Osteoblast (primary cell): ENCODE measurements around the gene CENPB. TPM values are rescaled to one million over a fixed set of nuclear protein-coding genes. Genes with fewer than 3 reads are reported as not detected.
A peak's percentile ranks its signal among the peaks of the same experiment; 100 is the strongest.

ENCODE experiments used
- DNase-seq: peaks from one replicate; pipeline ENCODE4 v3.0.0; 2011; ENCODE audit warnings: low spot score, mixed read lengths; ENCODE audit not compliant: insufficient read length; ENCODE audit errors: missing footprints
- H2AFZ ChIP-seq: 2 replicates; pipeline ENCODE4 v1.6.0; 2011; ENCODE audit warnings: mild to moderate bottlenecking, low read length
- H3K27ac ChIP-seq: 2 replicates; pipeline ENCODE4 v1.5.1; 2011; ENCODE audit warnings: mild to moderate bottlenecking, low read depth, low read length, moderate library complexity
- H3K27me3 ChIP-seq: 2 replicates; pipeline ENCODE4 v1.6.0; 2012; ENCODE audit warnings: mild to moderate bottlenecking, control low read depth, inconsistent platforms, low read length, moderate library complexity; ENCODE audit not compliant: insufficient read depth
- H3K36me3 ChIP-seq: 2 replicates; pipeline ENCODE4 v1.5.1; 2011; ENCODE audit warnings: mild to moderate bottlenecking, low read length, control low read depth, moderate library complexity; ENCODE audit not compliant: insufficient read depth
- H3K4me1 ChIP-seq: 2 replicates; pipeline ENCODE4 v1.5.1; 2011; ENCODE audit warnings: mild to moderate bottlenecking, low read length, control low read depth, moderate library complexity; ENCODE audit not compliant: insufficient read depth
- H3K4me2 ChIP-seq: 2 replicates; pipeline ENCODE4 v1.6.0; 2011; ENCODE audit warnings: mild to moderate bottlenecking, low read length; ENCODE audit not compliant: insufficient read depth
- H3K4me3 ChIP-seq: fragments of 200-600 bp; sonication (generic); 3 replicates; pipeline ENCODE4 v1.5.1; 2012; ENCODE audit warnings: mild to moderate bottlenecking, low read length, inconsistent platforms; ENCODE audit not compliant: insufficient read depth
- H3K79me2 ChIP-seq: 2 replicates; pipeline ENCODE4 v1.6.0; 2012; ENCODE audit warnings: mild to moderate bottlenecking, low read length, control low read depth, inconsistent platforms; ENCODE audit not compliant: insufficient read depth
- H3K9me3 ChIP-seq: 2 replicates; pipeline ENCODE4 v1.5.1; 2011; ENCODE audit warnings: low read depth, low read length, control low read depth
- H4K20me1 ChIP-seq: 2 replicates; pipeline ENCODE4 v1.6.0; 2012; ENCODE audit warnings: mild to moderate bottlenecking, low read length, control low read depth; ENCODE audit not compliant: insufficient read depth
- CTCF ChIP-seq: IDR thresholded peaks from 2 replicates; pipeline ENCODE4 v1.5.1; 2011; ENCODE audit warnings: mild to moderate bottlenecking, low read depth, low read length, moderate library complexity; ENCODE audit errors: extremely low read depth
- total RNA-seq: library from RNA; depleted of rRNA; stranded (reverse); fragments of >200 nt; gene quantifications from 2 replicates; pipeline ENCODE4 v1.2.3, GENCODE V29; 2012

CENPB gene
- total RNA-seq, 1 donor, result 95.5 TPM

GRCh38 chr20:3784863-3785239 is 1.7 kb downstream of the CENPB start:
- Histone ChIP-seq H3K4me1 (peaks cover 26% of the 10 kb centered on the region), H3K36me3 (peaks cover 5% of the 10 kb centered on the region), H3K27me3 (no peaks in the 10 kb centered on the region), H3K9me3 (no peaks in the 10 kb centered on the region), H3K79me2 (peaks cover 35% of the 10 kb centered on the region), H4K20me1 (peaks cover 39% of the 10 kb centered on the region), H3K4me3 (peak overlapping the region; percentile 79), H2AFZ (no peak overlapping the region), H3K4me2 (peak overlapping the region; percentile 87), H3K27ac (peak overlapping the region; percentile 31)
- TF ChIP-seq CTCF, result no peak
- no peak for DNase-seq

- peaks cover 5% of the 10 kb centered on the region for H3K36me3 ChIP-seq
- H2AFZ ChIP-seq, result no peak overlapping the region
- H3K27me3 ChIP-seq, result no peaks in the 10 kb centered on the region
- H3K79me2 ChIP-seq, result peaks cover 35% of the 10 kb centered on the region
- H4K20me1 ChIP-seq, result peaks cover 39% of the 10 kb centered on the region
- peak overlapping the region; percentile 79 for H3K4me3 ChIP-seq
- no peaks in the 10 kb centered on the region for H3K9me3 ChIP-seq
- H3K27ac ChIP-seq, result peak overlapping the region; percentile 31
- peaks cover 26% of the 10 kb centered on the region for H3K4me1 ChIP-seq
- no peak for TF ChIP-seq CTCF
- peak overlapping the region; percentile 87 for H3K4me2 ChIP-seq
- peak; percentile 89 for DNase-seq
Observed at GRCh38 chr20:3784216-3784853, 2.2 kb downstream of the CENPB start.

DNA sequence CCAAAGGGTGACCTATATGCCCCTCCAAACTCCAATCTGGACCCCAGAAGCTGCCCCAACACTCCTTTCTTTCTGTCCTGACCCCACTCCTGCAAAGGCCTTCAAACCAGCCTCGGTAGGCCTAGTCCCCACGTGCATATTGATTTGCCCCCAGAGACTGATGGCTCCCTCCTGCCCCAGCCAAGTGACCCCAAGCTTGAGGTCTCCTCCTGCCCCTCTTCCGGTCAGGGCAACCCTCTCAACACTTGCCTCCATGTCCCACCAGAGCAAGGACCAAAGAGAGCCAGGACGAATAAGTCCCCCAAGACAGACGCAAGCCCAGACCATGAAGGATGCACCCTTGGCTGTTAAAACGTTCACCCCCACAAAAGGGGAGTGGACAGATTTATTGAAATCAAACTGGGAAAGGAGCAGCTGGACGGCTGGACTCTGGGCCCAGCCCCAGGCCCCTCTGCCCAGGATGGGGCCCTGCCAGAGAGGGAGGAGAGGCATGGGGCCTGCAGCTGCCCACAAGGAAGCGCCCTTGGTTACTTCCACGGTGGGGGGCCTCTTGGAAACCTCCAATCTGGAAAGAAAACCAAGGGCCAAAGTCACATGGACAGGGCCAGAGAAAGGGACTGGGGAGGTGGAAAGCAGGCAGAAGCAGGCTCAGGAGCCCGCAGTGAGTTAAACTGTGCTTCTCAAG is 2.9 kb downstream of the CENPB start:
- no peak overlapping the region for H3K4me3 ChIP-seq
- peaks cover 3% of the 10 kb centered on the region for H3K27me3 ChIP-seq
- peaks cover 39% of the 10 kb centered on the region for H4K20me1 ChIP-seq
- H3K9me3 ChIP-seq, result no peaks in the 10 kb centered on the region
- peaks cover 26% of the 10 kb centered on the region for H3K4me1 ChIP-seq
- TF ChIP-seq CTCF, result no peak
- H3K36me3 ChIP-seq, result peaks cover 5% of the 10 kb centered on the region
- no peak overlapping the region for H2AFZ ChIP-seq
- no peak for DNase-seq
- no peak overlapping the region for H3K27ac ChIP-seq
- H3K79me2 ChIP-seq, result peaks cover 35% of the 10 kb centered on the region
- no peak overlapping the region for H3K4me2 ChIP-seq

- H3K27ac ChIP-seq, result no peak overlapping the region
- DNase-seq, result no peak
- H2AFZ ChIP-seq, result no peak overlapping the region
- peaks cover 5% of the 10 kb centered on the region for H3K36me3 ChIP-seq
- no peak for TF ChIP-seq CTCF
- H3K4me1 ChIP-seq, result peaks cover 28% of the 10 kb centered on the region
- H3K4me2 ChIP-seq, result no peak overlapping the region
- peaks cover 35% of the 10 kb centered on the region for H3K79me2 ChIP-seq
- no peaks in the 10 kb centered on the region for H3K9me3 ChIP-seq
- H3K27me3 ChIP-seq, result peaks cover 6% of the 10 kb centered on the region
- H3K4me3 ChIP-seq, result no peak overlapping the region
- H4K20me1 ChIP-seq, result peaks cover 39% of the 10 kb centered on the region
Observed at GRCh38 chr20:3783068-3783489, 3.5 kb downstream of the CENPB start.
